Measurements from ENCODE around the gene ZNF594.
"Not testable (repeated sequence)": the region's sequence is repeated elsewhere in the genome, so short reads cannot be mapped to it uniquely, and the experiment has no call there.

The ZNF594 gene

DNA sequence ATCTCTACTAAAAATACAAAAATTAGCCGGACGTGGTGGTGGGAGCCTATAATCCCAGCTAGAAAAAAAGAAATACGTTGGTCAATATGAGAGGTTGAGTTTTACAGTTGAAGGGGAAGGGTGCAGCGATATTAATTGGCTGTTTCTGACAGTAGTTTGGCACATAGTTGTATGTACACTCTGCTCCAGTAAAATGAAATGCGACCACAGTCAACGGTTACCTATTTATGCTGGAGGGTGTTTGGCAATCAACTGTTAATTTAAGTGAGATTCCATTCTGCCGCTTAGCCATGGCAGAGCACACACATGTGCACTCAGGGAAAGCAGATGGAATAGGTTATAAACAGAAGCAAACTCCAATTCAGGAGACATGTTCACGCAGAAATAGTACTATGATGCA is 9.3 kb upstream of the ZNF594 start:
- no peak for DNase-seq (ENCODE audit: low read depth)

GRCh38 chr17:5200360-5200759 is 8.7 kb upstream of the ZNF594 start:
- no peak for DNase-seq (ENCODE audit: low read depth)

GRCh38 chr17:5198472-5198871 is 6.8 kb upstream of the ZNF594 start:
- no peak for DNase-seq (ENCODE audit: low read depth)

GRCh38 chr17:5194346-5194745 is 2.7 kb upstream of the ZNF594 start:
- no peak for DNase-seq (ENCODE audit: low read depth)

DNA sequence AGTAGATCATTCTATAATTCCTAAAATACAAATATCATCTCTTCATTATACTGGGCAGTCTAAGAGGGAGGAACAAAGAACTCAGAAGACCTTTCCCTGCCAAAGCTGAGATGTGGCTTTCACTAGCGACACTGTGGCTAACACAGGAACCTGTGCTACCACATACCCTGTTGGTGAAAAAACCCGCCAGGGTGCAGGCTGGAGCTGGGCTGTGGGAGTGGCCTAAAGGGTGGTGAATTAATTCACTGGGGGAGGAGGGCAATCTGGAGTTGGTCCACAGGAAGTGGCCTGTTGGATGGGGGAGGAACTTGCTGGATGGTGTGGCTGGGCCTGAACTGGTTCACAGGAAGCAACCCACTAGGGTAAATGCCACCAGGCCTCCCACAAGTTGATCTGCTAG is 7.4 kb downstream of the ZNF594 start:
- DNase-seq (ENCODE audit: low read depth), result no peak

DNA sequence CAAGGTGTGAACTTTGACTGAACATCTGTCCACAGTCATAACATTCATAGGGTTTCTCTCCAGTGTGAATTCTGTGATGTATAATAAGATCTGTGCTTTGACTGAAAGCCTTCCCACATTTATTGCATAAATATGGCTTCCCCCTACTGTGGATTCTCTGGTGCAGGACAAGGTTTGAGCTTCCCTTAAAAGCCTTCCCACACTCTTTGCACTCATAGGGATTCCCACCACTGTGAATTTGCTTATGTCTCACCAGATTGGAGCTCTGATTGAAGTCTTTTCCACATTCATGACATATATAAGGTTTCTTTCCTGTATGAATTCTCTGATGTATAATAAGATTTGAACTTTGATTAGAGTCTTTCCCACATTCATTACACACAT is 8.3 kb downstream of the ZNF594 start:
- no peak for DNase-seq (ENCODE audit: low read depth)

- DNase-seq (ENCODE audit: low read depth), result no peak
These were observed 8.9 kb downstream of the ZNF594 start for GRCh38 chr17:5182597-5183409.

GRCh38 chr17:5181509-5182305 is 10.0 kb downstream of the ZNF594 start:
- no peak for DNase-seq (ENCODE audit: low read depth)

GRCh38 chr17:5179003-5179402 is 12.7 kb downstream of the ZNF594 start:
- no peak for DNase-seq (ENCODE audit: low read depth)

DNA sequence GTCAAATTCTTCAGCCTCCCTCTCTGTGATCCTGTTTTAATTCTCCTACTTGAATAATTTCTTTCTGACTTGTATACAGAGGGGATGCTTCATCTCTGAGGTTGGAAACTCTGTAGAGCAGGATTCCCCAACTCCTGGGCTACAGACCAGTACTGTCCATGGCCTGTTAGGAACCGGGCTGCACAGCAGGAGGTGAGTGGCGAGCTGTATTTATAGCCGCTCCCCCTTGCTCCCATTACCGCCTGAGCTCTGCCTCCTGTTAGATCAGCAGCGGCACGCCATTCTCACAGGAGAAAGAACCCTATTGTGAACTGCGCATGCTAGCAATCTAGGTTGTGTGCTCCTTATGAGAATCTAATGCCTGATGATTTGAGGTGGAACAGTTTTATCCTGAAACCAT is 16.6 kb downstream of the ZNF594 start:
- DNase-seq (ENCODE audit: low read depth), result not testable (repeated sequence)

- not testable (repeated sequence) for DNase-seq (ENCODE audit: low read depth)
These were observed 25.7 kb downstream of the ZNF594 start for GRCh38 chr17:5165791-5166564.

DNA sequence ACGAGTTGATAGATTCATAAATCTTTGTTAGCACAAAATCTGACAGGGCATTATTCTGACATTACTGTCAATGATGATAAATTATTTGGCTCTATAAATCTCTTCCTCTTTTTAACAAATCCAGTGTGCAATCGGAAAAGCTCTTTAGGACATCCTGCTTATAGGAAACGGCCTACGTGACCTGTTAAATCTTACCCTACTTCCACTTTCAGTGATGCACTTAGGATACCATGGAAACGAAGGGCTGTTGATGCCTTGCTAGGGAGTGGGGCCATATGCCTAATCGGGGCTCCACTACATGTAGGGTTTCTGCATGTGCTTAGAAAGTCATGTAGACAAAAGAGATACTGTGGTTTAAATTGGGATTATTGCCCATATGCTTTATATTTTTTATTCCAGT is 27.2 kb downstream of the ZNF594 start:
- no peak for DNase-seq (ENCODE audit: low read depth)

DNA sequence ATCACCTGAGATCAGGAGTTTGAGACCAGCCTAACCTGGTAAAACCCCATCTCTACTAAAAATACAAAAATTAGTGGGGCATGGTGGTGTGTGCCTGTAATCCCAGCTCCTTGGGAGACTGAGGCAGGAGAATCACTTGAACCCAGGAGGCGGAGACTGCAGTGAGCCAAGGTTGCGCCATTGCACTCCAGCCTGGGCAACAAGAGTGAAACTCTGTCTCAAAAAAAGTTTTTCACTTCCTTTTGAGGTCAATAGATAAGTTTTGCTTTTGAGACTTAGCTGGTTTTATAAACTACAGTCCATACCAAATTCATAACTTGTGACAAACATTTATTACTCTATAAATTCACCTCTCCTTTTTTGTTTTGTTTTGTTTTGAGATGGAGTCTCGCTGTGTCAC is 29.9 kb downstream of the ZNF594 start:
- DNase-seq (ENCODE audit: low read depth), result not testable (repeated sequence)

- not testable (repeated sequence) for DNase-seq (ENCODE audit: low read depth)
These were observed 31.0 kb downstream of the ZNF594 start for GRCh38 chr17:5160702-5161101.

DNA sequence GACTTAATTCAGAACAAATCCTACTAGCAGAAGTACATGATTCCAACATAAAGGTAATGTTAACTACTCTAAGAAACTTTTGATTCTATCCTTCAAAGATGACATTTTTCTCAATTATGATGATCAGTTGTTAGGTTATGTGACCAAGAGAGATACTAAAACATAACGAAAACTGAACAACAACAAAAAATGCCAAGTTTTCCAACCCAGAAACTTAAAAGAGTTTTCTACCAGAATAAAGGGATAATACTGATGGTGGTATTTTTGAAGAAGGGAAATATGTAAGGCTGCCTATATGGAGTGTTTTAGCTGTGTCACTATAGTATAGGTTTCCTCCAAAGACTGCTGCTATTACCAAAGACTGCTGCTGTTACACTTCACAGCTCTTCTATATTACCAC is 45.5 kb downstream of the ZNF594 start:
- DNase-seq (ENCODE audit: low read depth), result not testable (repeated sequence)

DNA sequence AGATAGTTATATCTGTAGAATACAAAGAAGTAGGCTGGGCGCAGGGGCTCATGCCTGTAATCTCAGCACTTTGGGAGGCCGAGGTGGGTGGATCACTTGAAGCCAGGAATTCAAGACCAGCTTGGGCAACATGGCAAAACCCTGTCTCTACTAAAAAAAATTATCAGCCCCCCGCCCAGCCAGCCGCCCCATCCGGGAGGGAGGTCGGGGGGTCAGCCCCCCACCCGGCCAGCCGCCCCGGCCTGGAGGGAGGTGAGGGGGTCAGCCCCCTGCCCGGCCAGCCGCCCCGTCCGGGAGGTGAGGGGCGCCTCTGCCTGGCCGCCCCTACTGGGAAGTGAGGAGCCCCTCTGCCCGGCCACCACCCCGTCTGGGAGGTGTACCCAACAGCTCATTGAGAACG is 48.8 kb downstream of the ZNF594 start:
- DNase-seq (ENCODE audit: low read depth), result not testable (repeated sequence)

DNA sequence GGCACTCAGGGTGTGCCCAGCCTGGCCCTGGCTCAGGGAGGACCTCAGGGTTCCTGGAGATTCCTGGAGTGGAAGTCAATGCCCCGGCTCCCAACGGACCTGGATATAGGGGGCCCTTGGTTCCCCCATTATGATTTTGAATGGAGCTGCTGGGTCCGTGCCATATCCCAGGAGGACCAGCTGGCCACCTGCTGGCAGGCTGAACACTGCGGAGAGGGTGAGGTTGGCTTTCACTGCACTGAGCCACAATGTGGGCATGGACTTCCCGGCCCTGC is 52.3 kb downstream of the ZNF594 start:
- no peak for DNase-seq (ENCODE audit: low read depth)

- DNase-seq (ENCODE audit: low read depth), result no peak
These were observed 52.8 kb downstream of the ZNF594 start for GRCh38 chr17:5138616-5139457.

- DNase-seq (ENCODE audit: low read depth), result not testable (repeated sequence)
These were observed 53.5 kb downstream of the ZNF594 start for GRCh38 chr17:5138198-5138544.

GRCh38 chr17:5137511-5138197 is 54.0 kb downstream of the ZNF594 start:
- not testable (repeated sequence) for DNase-seq (ENCODE audit: low read depth)
